Breast epithelium (tissue), 3 donors: Measurements from ENCODE around the gene NUP98.

Experiments
- POLR2A ChIP-seq: fragments of 450-650 bp; IDR thresholded peaks from one replicate; pipeline ENCODE4 v1.6.1; 2016; ENCODE audit warnings: antibody characterized with exemption, mild to moderate bottlenecking, moderate library complexity
- POLR2AphosphoS5 ChIP-seq, 3 donors: sonication (generic); formaldehyde crosslinking; IDR thresholded peaks; one replicate each; pipeline ENCODE4 v1.6.1; 2017; ENCODE audit warnings: antibody characterized with exemption in 3 of 3

DNA sequence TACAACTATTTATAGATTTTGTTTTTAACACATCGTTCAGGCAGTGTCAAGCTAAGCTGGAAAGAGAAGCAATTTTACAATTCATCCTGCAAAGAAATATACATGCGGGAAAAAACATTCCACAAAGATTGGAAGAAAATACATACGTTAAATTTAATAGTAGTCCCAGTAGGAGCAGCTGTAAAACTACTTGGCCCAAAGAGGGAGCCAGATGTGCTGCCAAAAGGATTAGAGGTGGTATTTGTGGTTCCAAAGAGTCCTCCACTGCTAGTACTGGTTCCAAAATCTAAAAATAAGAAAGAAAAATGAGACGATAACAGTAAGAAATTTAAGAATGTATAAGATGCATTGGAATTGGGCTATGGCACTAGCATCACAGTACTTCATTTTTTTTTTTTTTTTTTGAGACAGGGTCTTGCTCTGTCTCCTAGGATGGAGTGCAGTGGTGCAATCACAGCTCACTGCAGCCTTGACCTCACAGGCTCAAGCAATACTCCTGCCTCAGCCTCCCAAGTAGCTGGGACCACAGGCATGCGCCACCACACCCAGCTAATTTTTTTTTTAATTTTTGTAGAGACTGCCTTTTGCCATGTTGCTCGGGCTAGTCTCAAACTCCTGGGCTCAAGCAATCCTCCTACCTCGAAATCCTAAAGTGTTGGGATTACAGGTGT is 21.5 kb downstream of the NUP98 start:
- TF ChIP-seq POLR2A (no peak), POLR2AphosphoS5 (IDR thresholded peaks at IDR 0.05) (no peak)
